ENCODE data around the gene ZBTB47.

Gene ZBTB47

DNA sequence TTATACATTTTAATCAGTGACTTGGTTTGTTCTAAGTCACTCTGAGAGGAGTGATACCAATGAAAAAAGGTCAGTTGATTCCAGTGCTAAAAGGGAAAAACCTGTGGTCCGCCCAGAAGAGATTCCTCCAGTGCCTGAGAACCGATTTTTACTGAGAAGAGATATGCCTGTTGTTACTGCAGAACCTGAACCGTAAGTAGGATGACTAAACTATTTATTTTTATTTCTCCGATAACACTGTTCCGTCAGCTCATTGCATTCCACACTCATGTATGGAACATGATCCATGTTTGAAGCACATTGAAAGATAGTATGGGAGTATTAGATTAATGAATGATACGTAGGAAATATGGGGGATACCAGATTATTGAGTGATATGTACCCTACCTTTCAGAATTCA, 20.0 kb upstream of the ZBTB47 start:
- no peaks in the 10 kb centered on the region for H3K9me3 ChIP-seq (ENCODE audit: control insufficient read depth, low read length)
- no peak overlapping the region for H3K4me3 ChIP-seq (ENCODE audit: low read depth, low read length)
- no peaks in the 10 kb centered on the region for H3K36me3 ChIP-seq (ENCODE audit: control insufficient read depth, insufficient read depth, low read length)
- H3K27me3 ChIP-seq (ENCODE audit: control insufficient read depth, insufficient read depth, low read length): no peaks in the 10 kb centered on the region
- H3K79me2 ChIP-seq: peaks cover 3% of the 10 kb centered on the region
- no peak overlapping the region for H2AFZ ChIP-seq
- H3K4me1 ChIP-seq: peaks cover 4% of the 10 kb centered on the region
- TF ChIP-seq, protein P1, sequence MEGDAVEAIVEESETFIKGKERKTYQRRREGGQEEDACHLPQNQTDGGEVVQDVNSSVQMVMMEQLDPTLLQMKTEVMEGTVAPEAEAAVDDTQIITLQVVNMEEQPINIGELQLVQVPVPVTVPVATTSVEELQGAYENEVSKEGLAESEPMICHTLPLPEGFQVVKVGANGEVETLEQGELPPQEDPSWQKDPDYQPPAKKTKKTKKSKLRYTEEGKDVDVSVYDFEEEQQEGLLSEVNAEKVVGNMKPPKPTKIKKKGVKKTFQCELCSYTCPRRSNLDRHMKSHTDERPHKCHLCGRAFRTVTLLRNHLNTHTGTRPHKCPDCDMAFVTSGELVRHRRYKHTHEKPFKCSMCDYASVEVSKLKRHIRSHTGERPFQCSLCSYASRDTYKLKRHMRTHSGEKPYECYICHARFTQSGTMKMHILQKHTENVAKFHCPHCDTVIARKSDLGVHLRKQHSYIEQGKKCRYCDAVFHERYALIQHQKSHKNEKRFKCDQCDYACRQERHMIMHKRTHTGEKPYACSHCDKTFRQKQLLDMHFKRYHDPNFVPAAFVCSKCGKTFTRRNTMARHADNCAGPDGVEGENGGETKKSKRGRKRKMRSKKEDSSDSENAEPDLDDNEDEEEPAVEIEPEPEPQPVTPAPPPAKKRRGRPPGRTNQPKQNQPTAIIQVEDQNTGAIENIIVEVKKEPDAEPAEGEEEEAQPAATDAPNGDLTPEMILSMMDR (IDR thresholded peaks at IDR 0.05): no peak
- H3K4me2 ChIP-seq (ENCODE audit: low read length): no peak overlapping the region
- H3K9ac ChIP-seq: no peak overlapping the region
- no peak overlapping the region for H3K27ac ChIP-seq

DNA sequence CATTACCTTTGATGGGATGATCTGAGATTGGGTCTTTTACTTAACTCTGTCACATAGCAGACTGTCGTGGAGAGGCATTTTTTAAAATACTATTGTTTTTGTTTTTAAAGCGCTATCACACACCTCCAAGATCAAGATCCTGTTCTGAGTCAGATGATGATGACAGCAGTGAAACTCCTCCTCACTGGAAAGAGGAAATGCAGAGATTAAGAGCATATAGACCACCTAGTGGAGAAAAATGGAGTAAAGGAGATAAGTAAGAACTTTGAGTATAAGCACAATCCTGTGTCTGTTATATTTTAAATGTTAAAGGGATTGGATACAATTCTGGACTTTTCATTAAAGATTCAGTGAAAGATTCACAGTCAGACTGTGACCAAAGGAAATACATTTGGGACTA, 18.4 kb upstream of the ZBTB47 start:
- no peak overlapping the region for H2AFZ ChIP-seq
- H3K79me2 ChIP-seq: peaks cover 3% of the 10 kb centered on the region
- H3K4me2 ChIP-seq (ENCODE audit: low read length): no peak overlapping the region
- no peaks in the 10 kb centered on the region for H3K27me3 ChIP-seq (ENCODE audit: control insufficient read depth, insufficient read depth, low read length)
- H3K9me3 ChIP-seq (ENCODE audit: control insufficient read depth, low read length): no peaks in the 10 kb centered on the region
- H3K9ac ChIP-seq: no peak overlapping the region
- no peaks in the 10 kb centered on the region for H3K36me3 ChIP-seq (ENCODE audit: control insufficient read depth, insufficient read depth, low read length)
- no peak overlapping the region for H3K4me3 ChIP-seq (ENCODE audit: low read depth, low read length)
- H3K27ac ChIP-seq: no peak overlapping the region
- H3K4me1 ChIP-seq: peaks cover 4% of the 10 kb centered on the region
- TF ChIP-seq, protein P1 (IDR thresholded peaks at IDR 0.05): no peak

DNA sequence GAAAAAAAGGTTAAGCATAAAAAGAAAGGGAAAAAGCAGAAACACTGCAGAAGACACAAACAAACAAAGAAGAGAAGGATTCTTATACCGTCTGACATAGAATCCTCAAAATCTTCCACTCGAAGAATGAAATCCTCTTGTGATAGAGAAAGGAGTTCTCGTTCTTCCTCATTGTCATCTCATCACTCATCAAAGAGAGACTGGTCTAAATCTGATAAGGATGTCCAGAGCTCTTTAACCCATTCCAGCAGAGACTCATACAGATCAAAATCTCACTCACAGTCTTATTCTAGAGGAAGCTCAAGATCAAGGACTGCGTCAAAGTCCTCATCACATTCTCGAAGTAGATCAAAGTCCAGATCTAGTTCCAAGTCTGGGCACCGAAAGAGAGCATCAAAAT, 16.5 kb upstream of the ZBTB47 start:
- Histone ChIP-seq H2AFZ (no peak overlapping the region), H3K4me1 (peaks cover 4% of the 10 kb centered on the region), H3K27ac (no peak overlapping the region), H3K36me3 (ENCODE audit: control insufficient read depth, insufficient read depth, low read length) (no peaks in the 10 kb centered on the region), H3K9ac (no peak overlapping the region), H3K4me2 (ENCODE audit: low read length) (no peak overlapping the region), H3K4me3 (ENCODE audit: low read depth, low read length) (no peak overlapping the region), H3K9me3 (ENCODE audit: control insufficient read depth, low read length) (no peaks in the 10 kb centered on the region), H3K27me3 (ENCODE audit: control insufficient read depth, insufficient read depth, low read length) (no peaks in the 10 kb centered on the region), H3K79me2 (no peaks in the 10 kb centered on the region)
- TF ChIP-seq, protein P1 (IDR thresholded peaks at IDR 0.05): no peak

DNA sequence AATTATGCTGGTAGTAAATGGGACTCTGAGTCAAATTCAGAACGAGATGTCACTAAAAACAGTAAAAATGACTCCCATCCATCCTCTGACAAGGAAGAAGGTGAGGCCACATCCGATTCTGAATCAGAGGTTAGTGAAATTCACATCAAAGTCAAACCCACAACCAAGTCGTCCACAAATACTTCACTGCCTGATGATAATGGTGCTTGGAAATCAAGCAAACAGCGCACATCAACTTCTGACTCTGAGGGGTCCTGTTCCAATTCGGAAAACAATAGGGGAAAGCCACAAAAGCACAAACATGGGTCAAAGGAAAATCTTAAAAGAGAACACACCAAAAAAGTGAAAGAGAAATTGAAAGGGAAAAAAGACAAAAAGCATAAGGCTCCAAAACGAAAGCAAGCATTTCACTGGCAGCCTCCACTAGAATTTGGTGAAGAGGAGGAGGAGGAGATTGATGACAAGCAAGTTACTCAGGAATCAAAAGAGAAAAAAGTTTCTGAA, 15.1 kb upstream of the ZBTB47 start:
- Histone ChIP-seq H3K4me1 (peaks cover 4% of the 10 kb centered on the region), H3K4me2 (ENCODE audit: low read length) (no peak overlapping the region), H3K4me3 (ENCODE audit: low read depth, low read length) (no peak overlapping the region), H2AFZ (no peak overlapping the region), H3K9ac (no peak overlapping the region), H3K27ac (peak overlapping the region; percentile 13), H3K36me3 (ENCODE audit: control insufficient read depth, insufficient read depth, low read length) (no peaks in the 10 kb centered on the region), H3K79me2 (no peaks in the 10 kb centered on the region), H3K9me3 (ENCODE audit: control insufficient read depth, low read length) (no peaks in the 10 kb centered on the region), H3K27me3 (ENCODE audit: control insufficient read depth, insufficient read depth, low read length) (no peaks in the 10 kb centered on the region)
- TF ChIP-seq, protein P1 (IDR thresholded peaks at IDR 0.05): no peak

DNA sequence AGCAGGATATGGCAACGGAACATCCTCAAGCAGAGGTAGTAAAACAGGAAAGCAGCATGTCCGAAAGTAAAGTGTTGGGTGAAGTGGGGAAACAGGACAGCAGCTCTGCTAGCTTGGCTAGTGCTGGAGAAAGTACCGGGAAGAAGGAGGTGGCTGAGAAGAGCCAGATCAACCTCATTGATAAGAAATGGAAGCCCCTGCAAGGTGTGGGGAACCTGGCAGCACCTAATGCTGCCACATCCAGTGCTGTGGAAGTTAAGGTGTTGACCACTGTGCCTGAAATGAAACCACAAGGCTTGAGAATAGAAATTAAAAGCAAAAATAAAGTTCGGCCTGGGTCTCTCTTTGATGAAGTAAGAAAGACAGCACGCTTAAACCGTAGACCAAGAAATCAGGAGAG, 14.3 kb upstream of the ZBTB47 start:
- Histone ChIP-seq H3K4me1 (peaks cover 4% of the 10 kb centered on the region), H2AFZ (no peak overlapping the region), H3K9me3 (ENCODE audit: control insufficient read depth, low read length) (no peaks in the 10 kb centered on the region), H3K36me3 (ENCODE audit: control insufficient read depth, insufficient read depth, low read length) (no peaks in the 10 kb centered on the region), H3K27me3 (ENCODE audit: control insufficient read depth, insufficient read depth, low read length) (no peaks in the 10 kb centered on the region), H3K27ac (peak overlapping the region; percentile 12), H3K79me2 (no peaks in the 10 kb centered on the region), H3K9ac (no peak overlapping the region), H3K4me3 (ENCODE audit: low read depth, low read length) (no peak overlapping the region), H3K4me2 (ENCODE audit: low read length) (no peak overlapping the region)
- TF ChIP-seq, protein P1 (IDR thresholded peaks at IDR 0.05): no peak
